Germinal center (tissue), 1 donor: Measurements from ENCODE around the gene EIF3K.

Experiments used
- DNase-seq: peaks from one replicate; pipeline ENCODE4 v3.0.0; 2012; ENCODE audit warnings: mixed read lengths, low spot score

The EIF3K gene

GRCh38 chr19:38665950-38666662, 47.1 kb downstream of the EIF3K start:
- no peak for DNase-seq

GRCh38 chr19:38666663-38667511, 47.9 kb downstream of the EIF3K start:
- DNase-seq = peak; percentile 60

GRCh38 chr19:38667661-38668171, 48.7 kb downstream of the EIF3K start:
- DNase-seq = peak; percentile 67

- DNase-seq = no peak
Observed at GRCh38 chr19:38669552-38669951, 50.6 kb downstream of the EIF3K start.

GRCh38 chr19:38670921-38671398, 52.0 kb downstream of the EIF3K start:
- DNase-seq = no peak

- no peak for DNase-seq
Observed at GRCh38 chr19:38671654-38672053, 52.7 kb downstream of the EIF3K start.

GRCh38 chr19:38673030-38673429, 54.0 kb downstream of the EIF3K start:
- no peak for DNase-seq

GRCh38 chr19:38674388-38675171, 55.6 kb downstream of the EIF3K start:
- no peak for DNase-seq

- DNase-seq = no peak
Observed at GRCh38 chr19:38675611-38676010, 56.6 kb downstream of the EIF3K start.

- DNase-seq = no peak
Observed at GRCh38 chr19:38676023-38676877, 57.3 kb downstream of the EIF3K start.

- DNase-seq = no peak
Observed at GRCh38 chr19:38676878-38677646, 58.1 kb downstream of the EIF3K start.

- DNase-seq = no peak
Observed at GRCh38 chr19:38678217-38678890, 59.4 kb downstream of the EIF3K start.

- DNase-seq = no peak
Observed at GRCh38 chr19:38678891-38679494, 60.0 kb downstream of the EIF3K start.

- DNase-seq = no peak
Observed at GRCh38 chr19:38679839-38680238, 60.9 kb downstream of the EIF3K start.

- no peak for DNase-seq
Observed at GRCh38 chr19:38682195-38682867, 63.3 kb downstream of the EIF3K start.

- no peak for DNase-seq
Observed at GRCh38 chr19:38682872-38683392, 63.9 kb downstream of the EIF3K start.

- DNase-seq = no peak
Observed at GRCh38 chr19:38683393-38684077, 64.5 kb downstream of the EIF3K start.
